Right cardiac atrium (tissue), 5 donors: ENCODE data around the gene PTPN11. TPM values are rescaled to one million over a fixed set of nuclear protein-coding genes. Genes with fewer than 3 reads are reported as not detected.

ENCODE experiments used
- ATAC-seq, 2 donors: fragments of 200-7000 bp; cut with Tn5 transposase; one replicate each; pipeline versions ENCODE4 v1.8.0 to v1.9.1; 2020; ENCODE audit warnings: moderate library complexity in 2 of 2, mild to moderate bottlenecking in 1 of 2
- DNase-seq, 3 donors: peaks; one replicate each; pipeline ENCODE4 v3.0.0-alpha.2; 2020
- H3K27ac ChIP-seq: one replicate; pipeline ENCODE4 v1.5.1; 2013; ENCODE audit warnings: mild to moderate bottlenecking, low read length, control low read depth, moderate library complexity
- H3K27me3 ChIP-seq: one replicate; pipeline ENCODE4 v1.6.1; 2013; ENCODE audit not compliant: control insufficient read depth, insufficient read depth
- H3K4me1 ChIP-seq: one replicate; pipeline ENCODE4 v1.6.1; 2013; ENCODE audit warnings: low read length; ENCODE audit not compliant: control insufficient read depth, insufficient read depth
- H3K4me3 ChIP-seq: one replicate; pipeline ENCODE4 v1.5.1; 2013; ENCODE audit warnings: low read length, control low read depth
- H3K9me3 ChIP-seq: one replicate; pipeline ENCODE4 v1.6.1; 2013; ENCODE audit warnings: low read length; ENCODE audit not compliant: control insufficient read depth
- WGBS: extraction: QIAGEN DNeasy Blood & Tissue Kit; methylation state at CpG from one replicate; pipeline ENCODE4 v1.1.7; 2013; 5-methylcytosine and 5-hydroxymethylcytosine counted together
- intact Hi-C, 4 donors: fragments of 100-400 bp; cut with DNase I; formaldehyde crosslinking; loops; one replicate each; pipeline versions ENCODE4 v1.11.0 to v1.14.0; 2022 to 2023
- polyA plus RNA-seq: library from polyadenylated mRNA; stranded (reverse); fragments of 200-250 nt; gene quantifications from one replicate; pipeline ENCODE4 v1.2.3, GENCODE V29; 2013
- total RNA-seq, 4 donors: library from RNA; stranded (reverse); fragmentation: NEBNext Ultra II Directional; extraction: Animal tissue kit (Norgen Biotek cat#: 25700); gene quantifications; one replicate each; pipeline ENCODE4 v1.2.1, GENCODE V29; 2021
- donor health status: healthy with polysubstance abuse.
- donor health status: DM: no; HTN: yes; CAD: no.
- donor health status: DM: no; HTN: no; CAD: no.
- donor health status: DM: no; HTN: yes; CAD: no; lungs with severe emphysema.
- donor health status: DM: yes; HTN: yes; CAD: no.

The PTPN11 gene
- total and polyA plus RNA-seq, 5 donors = 31.2 to 120 (median 98.2) TPM

DNA sequence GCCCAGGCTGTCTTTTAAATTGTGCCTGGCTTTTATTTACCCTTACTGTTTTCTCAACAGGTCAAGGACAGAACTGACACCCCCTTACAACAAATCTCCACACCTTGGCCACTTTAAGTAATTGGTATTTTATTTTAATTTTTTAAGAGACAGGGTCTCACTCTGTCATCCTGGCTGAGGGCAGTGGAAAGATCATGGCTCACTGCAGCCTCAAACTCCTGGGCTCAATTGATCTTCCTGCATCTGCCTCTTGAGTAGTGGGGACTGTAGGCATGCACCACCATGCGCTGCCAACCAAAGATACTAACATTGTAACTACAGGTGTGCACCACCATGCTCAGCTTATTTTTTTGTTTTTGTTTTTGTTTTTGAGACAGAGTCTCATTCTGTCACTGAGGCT lies 109.8 kb downstream of the PTPN11 start:
- H3K27me3 ChIP-seq = no peaks in the 10 kb centered on the region
- no peak for ATAC-seq
- intact Hi-C loops = no loop called here
- WGBS = 97% methylated on average over 1 of the region's 1 CpG
- no peaks in the 10 kb centered on the region for H3K4me1 ChIP-seq
- no peak overlapping the region for H3K4me3 ChIP-seq
- no peaks in the 10 kb centered on the region for H3K9me3 ChIP-seq
- DNase-seq = no peak
- H3K27ac ChIP-seq = no peak overlapping the region

DNA sequence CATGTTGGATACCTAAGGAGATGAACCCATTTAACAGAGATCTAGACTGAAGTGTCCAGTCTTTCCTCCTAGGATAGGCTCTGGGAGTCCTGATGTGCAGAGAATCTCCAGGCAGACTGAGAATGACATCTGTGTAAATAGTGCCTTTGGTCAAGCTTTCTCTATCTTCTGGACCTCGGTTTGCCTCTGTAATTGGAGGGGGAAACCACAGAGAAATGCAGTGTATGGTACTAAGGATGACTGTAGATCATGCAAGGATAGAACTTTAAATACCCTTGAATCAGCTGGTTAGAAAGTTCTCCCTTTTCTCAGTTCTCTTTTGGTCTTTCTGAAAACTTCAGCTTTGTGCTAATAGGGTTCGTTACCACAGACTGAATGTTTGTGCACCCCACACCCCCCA lies 112.2 kb downstream of the PTPN11 start:
- 73% methylated on average over 2 of the region's 2 CpGs for WGBS
- ATAC-seq (no peak), DNase-seq (no peak)
- intact Hi-C loops = no loop called here
- Histone ChIP-seq H3K9me3 (no peaks in the 10 kb centered on the region), H3K27me3 (no peaks in the 10 kb centered on the region), H3K4me3 (no peak overlapping the region), H3K4me1 (no peaks in the 10 kb centered on the region), H3K27ac (no peak overlapping the region)

GRCh38 chr12:112532106-112532505 lies 113.4 kb downstream of the PTPN11 start:
- WGBS = 75% methylated on average over 1 of the region's 1 CpG
- no peaks in the 10 kb centered on the region for H3K27me3 ChIP-seq
- no peak overlapping the region for H3K27ac ChIP-seq
- H3K4me1 ChIP-seq = no peaks in the 10 kb centered on the region
- intact Hi-C loops = no loop called here
- H3K9me3 ChIP-seq = no peaks in the 10 kb centered on the region
- H3K4me3 ChIP-seq = no peak overlapping the region
- no peak for ATAC-seq
- no peak for DNase-seq

- no peak for ATAC-seq
Measured at GRCh38 chr12:112533528-112533927, 114.8 kb downstream of the PTPN11 start.

DNA sequence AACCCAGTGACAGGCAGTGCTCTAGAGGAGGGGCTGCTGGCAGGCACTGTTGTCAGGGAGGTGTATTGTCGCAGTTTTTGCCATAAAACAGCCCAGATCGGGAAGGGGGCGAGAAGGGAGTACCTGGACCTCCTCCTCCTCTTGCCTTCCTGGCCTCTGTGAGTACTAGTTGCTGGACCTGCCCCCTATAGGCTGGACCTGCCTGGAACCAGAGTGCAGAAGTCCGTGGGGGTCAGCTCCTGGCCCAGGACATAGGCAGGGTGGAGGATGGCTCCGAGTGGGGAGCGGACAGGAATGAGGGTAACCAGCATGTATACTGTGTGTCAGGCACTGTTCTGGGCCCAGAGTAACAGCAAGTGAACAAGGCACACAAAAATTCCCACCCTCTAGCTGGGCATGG lies 116.3 kb downstream of the PTPN11 start:
- no peaks in the 10 kb centered on the region for H3K4me1 ChIP-seq
- H3K9me3 ChIP-seq = no peaks in the 10 kb centered on the region
- intact Hi-C loops = no loop called here
- H3K27me3 ChIP-seq = no peaks in the 10 kb centered on the region
- H3K27ac ChIP-seq = no peak overlapping the region
- ATAC-seq = no peak
- no peak overlapping the region for H3K4me3 ChIP-seq
- no peak for DNase-seq
- WGBS = 84% methylated on average over 6 of the region's 6 CpGs

More at GRCh38 chr12:112533528-112533927, 114.8 kb downstream of the PTPN11 start:
- intact Hi-C loops = no loop called here
- H3K27ac ChIP-seq = no peak overlapping the region
- H3K4me1 ChIP-seq = no peaks in the 10 kb centered on the region
- no peaks in the 10 kb centered on the region for H3K9me3 ChIP-seq
- 63% methylated on average over 7 of the region's 7 CpGs for WGBS
- no peaks in the 10 kb centered on the region for H3K27me3 ChIP-seq
- no peak for DNase-seq
- no peak overlapping the region for H3K4me3 ChIP-seq

GRCh38 chr12:112535637-112536366 lies 117.1 kb downstream of the PTPN11 start:
- no peak overlapping the region for H3K27ac ChIP-seq
- H3K9me3 ChIP-seq = no peaks in the 10 kb centered on the region
- DNase-seq (no peak), ATAC-seq (no peak)
- 74% methylated on average over 6 of the region's 6 CpGs for WGBS
- no peaks in the 10 kb centered on the region for H3K27me3 ChIP-seq
- intact Hi-C loops = no loop called here
- H3K4me3 ChIP-seq = no peak overlapping the region
- no peaks in the 10 kb centered on the region for H3K4me1 ChIP-seq

DNA sequence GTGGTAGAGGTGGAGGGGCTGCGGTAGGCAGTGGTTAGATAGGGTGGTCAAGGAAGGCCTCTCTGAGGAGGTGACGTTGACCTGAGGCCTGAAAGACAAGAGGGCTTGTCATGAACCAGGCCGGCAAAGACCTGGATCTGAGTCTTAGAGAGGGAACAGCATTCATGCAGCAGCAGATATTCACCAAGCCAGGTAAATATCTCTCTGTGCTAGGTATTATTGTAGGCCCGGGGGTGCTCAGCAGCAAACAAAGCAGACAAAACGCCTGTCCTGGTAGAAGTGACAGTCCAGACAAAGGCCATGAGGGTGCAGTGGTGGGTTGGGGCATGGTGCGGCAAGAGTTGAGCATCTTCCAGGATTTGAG lies 117.6 kb downstream of the PTPN11 start:
- ATAC-seq (no peak), DNase-seq (no peak)
- H3K9me3 ChIP-seq = no peaks in the 10 kb centered on the region
- intact Hi-C loops = no loop called here
- no peak overlapping the region for H3K4me3 ChIP-seq
- H3K4me1 ChIP-seq = no peaks in the 10 kb centered on the region
- no peak overlapping the region for H3K27ac ChIP-seq
- WGBS = 86% methylated on average over 6 of the region's 6 CpGs
- H3K27me3 ChIP-seq = no peaks in the 10 kb centered on the region

DNA sequence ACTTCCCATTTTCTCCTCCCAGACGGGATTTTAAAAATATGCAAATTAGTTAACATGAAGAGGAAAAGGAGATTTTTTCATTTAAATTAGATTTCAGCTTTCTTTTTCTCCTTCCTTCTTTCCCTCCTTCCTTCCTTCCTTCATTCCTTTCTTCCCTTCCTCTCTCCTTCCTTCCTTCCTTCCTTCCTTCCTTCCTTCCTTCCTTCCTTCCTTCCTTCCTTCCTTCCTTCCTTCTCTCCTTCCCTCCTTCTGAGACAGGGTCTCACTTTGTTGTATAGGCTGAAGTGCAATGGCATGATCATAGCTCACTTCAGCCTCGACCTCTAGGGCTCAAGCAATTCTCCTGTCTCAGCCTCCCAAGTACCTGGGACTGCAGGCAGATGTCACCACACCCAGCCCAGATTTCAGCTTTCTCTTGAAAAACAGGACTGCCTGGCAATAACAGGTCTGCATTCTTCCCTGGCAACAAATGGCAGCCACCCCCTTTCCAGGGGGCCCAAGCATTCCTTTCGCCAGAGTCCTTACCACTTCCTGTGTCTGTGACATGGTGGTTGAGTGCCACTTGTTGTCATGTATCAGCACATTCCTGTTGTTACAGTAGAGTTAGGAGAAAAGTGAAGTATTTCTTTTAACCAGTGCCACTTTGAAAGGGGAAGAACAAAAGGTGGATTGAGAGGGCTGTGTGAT lies 119.1 kb downstream of the PTPN11 start:
- H3K4me3 ChIP-seq = no peak overlapping the region
- no peaks in the 10 kb centered on the region for H3K27me3 ChIP-seq
- no peaks in the 10 kb centered on the region for H3K9me3 ChIP-seq
- WGBS = 52% methylated on average over 3 of the region's 3 CpGs
- intact Hi-C loops = no loop called here
- ATAC-seq (no peak), DNase-seq (no peak)
- no peaks in the 10 kb centered on the region for H3K4me1 ChIP-seq
- H3K27ac ChIP-seq = no peak overlapping the region

DNA sequence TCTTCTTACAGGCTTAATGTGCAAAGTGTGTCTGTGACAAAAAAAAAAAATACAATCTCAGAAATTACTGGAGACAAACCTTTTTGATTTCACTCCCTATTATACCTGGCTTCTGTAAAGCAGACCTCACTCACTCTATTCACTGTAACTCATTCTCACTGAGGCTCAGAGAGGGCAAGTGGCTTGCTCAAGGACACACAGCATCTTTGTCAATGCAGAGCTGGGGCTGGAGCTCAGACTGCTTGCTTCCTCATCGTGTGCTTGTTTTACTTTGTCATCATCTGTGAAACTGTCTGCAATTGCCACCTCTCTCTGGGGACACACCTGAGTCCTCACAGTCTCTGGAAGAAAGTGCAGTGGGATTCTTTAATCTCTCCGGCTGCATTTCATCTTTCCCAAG lies 120.0 kb downstream of the PTPN11 start:
- DNase-seq = no peak
- H3K4me1 ChIP-seq = no peaks in the 10 kb centered on the region
- no peaks in the 10 kb centered on the region for H3K9me3 ChIP-seq
- no peak for ATAC-seq
- no peaks in the 10 kb centered on the region for H3K27me3 ChIP-seq
- no peak overlapping the region for H3K4me3 ChIP-seq
- 48% methylated on average over 2 of the region's 2 CpGs for WGBS
- intact Hi-C loops = no loop called here
- H3K27ac ChIP-seq = no peak overlapping the region

DNA sequence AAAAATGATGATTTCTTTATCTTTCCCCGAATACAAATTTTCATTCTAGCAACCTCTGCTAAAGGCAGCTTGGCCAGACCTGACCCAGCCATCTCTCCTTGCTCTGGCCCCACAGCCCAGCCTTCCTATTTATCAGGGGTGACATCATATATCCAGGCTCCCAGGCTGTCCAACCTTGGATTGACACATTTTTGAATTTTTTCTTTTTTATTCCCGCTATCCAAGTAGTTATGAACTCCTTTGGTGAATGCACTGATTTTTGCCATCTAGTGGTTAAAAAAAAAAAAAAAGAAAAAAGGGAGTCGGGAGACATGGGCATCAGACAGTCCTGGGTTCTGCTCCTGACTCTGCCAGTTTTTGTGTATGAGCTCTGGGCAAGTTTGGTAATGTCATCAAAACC lies 120.5 kb downstream of the PTPN11 start:
- H3K27me3 ChIP-seq = no peaks in the 10 kb centered on the region
- intact Hi-C loops = no loop called here
- H3K27ac ChIP-seq = no peak overlapping the region
- no peak overlapping the region for H3K4me3 ChIP-seq
- no peaks in the 10 kb centered on the region for H3K9me3 ChIP-seq
- ATAC-seq (no peak), DNase-seq (no peak)
- WGBS = 33% methylated on average over 3 of the region's 3 CpGs
- no peaks in the 10 kb centered on the region for H3K4me1 ChIP-seq

DNA sequence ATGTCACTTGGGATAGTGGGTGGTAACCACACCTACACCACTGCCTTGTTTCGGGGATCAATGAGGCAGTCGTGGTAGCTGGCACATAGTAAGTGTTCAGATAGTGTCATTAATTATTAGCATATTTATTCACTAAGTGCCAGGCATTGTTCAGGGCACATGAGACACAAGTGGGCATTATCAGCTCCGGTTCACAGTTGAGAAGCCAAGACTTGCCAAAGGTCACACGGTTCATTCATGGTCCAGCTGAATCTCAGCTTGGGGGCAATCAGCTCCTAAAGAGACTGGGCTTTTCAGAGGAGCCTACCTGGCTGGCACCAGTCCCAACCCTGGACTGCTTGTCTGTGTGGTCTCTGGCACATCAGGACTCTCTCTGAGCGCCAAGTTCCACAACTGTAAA lies 121.3 kb downstream of the PTPN11 start:
- no peak overlapping the region for H3K27ac ChIP-seq
- no peaks in the 10 kb centered on the region for H3K27me3 ChIP-seq
- 61% methylated on average over 5 of the region's 5 CpGs for whole genome bisulfite sequencing
- no peak for DNase-seq
- no peaks in the 10 kb centered on the region for H3K4me1 ChIP-seq
- intact Hi-C loops = no loop called here
- no peak for ATAC-seq
- H3K9me3 ChIP-seq = no peaks in the 10 kb centered on the region
- no peak overlapping the region for H3K4me3 ChIP-seq
